SH-SY5Y (cell line): ENCODE measurements around the gene CTNNA3.

Experiments
- GATA2 ChIP-seq: IDR thresholded peaks from 2 replicates; pipeline ENCODE4 v1.6.1; 2011; ENCODE audit warnings: mild to moderate bottlenecking, low read depth, low read length
- GATA3 ChIP-seq: IDR thresholded peaks from 2 replicates; pipeline ENCODE4 v1.6.1; 2011; ENCODE audit warnings: low read depth, mild to moderate bottlenecking, low read length, moderate library complexity

GRCh38 chr10:66982792-66983474 is 713.1 kb downstream of the CTNNA3 start:
- TF ChIP-seq GATA2 (no peak), GATA3 (no peak)
